Transverse colon (tissue), 4 donors: ENCODE data around the gene ARRB2.

Experiments used
- EP300 ChIP-seq: sonication (generic); formaldehyde crosslinking; IDR thresholded peaks from one replicate; pipeline ENCODE4 v1.6.1; 2017; ENCODE audit warnings: antibody characterized with exemption, low read depth
- POLR2A ChIP-seq: fragments of 450-650 bp; IDR thresholded peaks from one replicate; pipeline ENCODE4 v1.6.1; 2016; ENCODE audit warnings: antibody characterized with exemption, mild to moderate bottlenecking, moderate library complexity
- POLR2AphosphoS5 ChIP-seq, 3 donors: sonication (generic); formaldehyde crosslinking; IDR thresholded peaks; one replicate each; pipeline ENCODE4 v1.6.1; 2016; ENCODE audit warnings: antibody characterized with exemption in 3 of 3
- TF ChIP-seq, protein P1 (sequence below), 5 experiments: fragments of 200-600 bp in 3 of 5; fragments of 450-650 bp in 2 of 5; sonication (generic) in 3 of 5; IDR thresholded peaks; 1 replicate in 2 of 5; 2 replicates in 3 of 5; pipeline ENCODE4 v1.5.1; 2016 to 2017; ENCODE audit warnings: antibody characterized with exemption in 5 of 5, inconsistent platforms in 3 of 5, mild to moderate bottlenecking in 2 of 5, moderate library complexity in 1 of 5

- TF ChIP-seq, protein P1, sequence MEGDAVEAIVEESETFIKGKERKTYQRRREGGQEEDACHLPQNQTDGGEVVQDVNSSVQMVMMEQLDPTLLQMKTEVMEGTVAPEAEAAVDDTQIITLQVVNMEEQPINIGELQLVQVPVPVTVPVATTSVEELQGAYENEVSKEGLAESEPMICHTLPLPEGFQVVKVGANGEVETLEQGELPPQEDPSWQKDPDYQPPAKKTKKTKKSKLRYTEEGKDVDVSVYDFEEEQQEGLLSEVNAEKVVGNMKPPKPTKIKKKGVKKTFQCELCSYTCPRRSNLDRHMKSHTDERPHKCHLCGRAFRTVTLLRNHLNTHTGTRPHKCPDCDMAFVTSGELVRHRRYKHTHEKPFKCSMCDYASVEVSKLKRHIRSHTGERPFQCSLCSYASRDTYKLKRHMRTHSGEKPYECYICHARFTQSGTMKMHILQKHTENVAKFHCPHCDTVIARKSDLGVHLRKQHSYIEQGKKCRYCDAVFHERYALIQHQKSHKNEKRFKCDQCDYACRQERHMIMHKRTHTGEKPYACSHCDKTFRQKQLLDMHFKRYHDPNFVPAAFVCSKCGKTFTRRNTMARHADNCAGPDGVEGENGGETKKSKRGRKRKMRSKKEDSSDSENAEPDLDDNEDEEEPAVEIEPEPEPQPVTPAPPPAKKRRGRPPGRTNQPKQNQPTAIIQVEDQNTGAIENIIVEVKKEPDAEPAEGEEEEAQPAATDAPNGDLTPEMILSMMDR (IDR thresholded peaks at IDR 0.05) = no peak
- TF ChIP-seq POLR2AphosphoS5 (IDR thresholded peaks at IDR 0.05) (no peak), POLR2A (no peak), EP300 (no peak)
Measured at GRCh38 chr17:4734857-4735475, 24.5 kb downstream of the ARRB2 start.
